ENCODE data around the gene EFCAB14.

- TF ChIP-seq REST (IDR thresholded peaks at IDR 0.05; ENCODE audit: borderline replicate concordance) (no peak), CTCF (IDR thresholded peaks at IDR 0.05; ENCODE audit: poor library complexity, severe bottlenecking) (no peak)
These were observed 2.3 kb upstream of the EFCAB14 start for GRCh38 chr1:46721204-46721603.

All from neural cell (in vitro differentiated cells).